ENCODE measurements around the gene NR1I3.
A peak's percentile ranks its signal among the peaks of the same experiment; 100 is the strongest.
"Not testable (repeated sequence)": the region's sequence is repeated elsewhere in the genome, so short reads cannot be mapped to it uniquely, and the experiment has no call there.

NR1I3 gene

GRCh38 chr1:161250829-161251228, 12.8 kb upstream of the NR1I3 start:
- no peak for DNase-seq (ENCODE audit: low spot score)

DNA sequence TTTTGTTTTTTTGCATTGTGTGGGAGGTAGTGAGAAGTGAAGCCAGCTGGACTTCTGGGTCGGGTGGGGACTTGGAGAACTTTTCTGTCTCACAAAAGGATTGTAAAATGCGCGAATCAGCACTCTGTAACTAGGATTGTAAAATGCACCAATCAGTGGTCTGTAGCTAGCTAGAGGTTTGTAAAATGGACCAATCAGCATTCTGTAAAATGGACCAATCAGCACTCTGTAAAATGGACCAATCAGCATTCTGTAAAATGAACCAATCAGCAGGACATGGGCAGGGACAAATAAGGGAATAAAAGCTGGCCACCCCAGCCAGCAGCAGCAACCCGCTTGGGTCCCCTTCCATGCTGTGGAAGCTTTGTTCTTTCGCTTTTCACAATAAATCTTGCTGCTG, 12.1 kb upstream of the NR1I3 start:
- not testable (repeated sequence) for DNase-seq (ENCODE audit: low spot score)

DNA sequence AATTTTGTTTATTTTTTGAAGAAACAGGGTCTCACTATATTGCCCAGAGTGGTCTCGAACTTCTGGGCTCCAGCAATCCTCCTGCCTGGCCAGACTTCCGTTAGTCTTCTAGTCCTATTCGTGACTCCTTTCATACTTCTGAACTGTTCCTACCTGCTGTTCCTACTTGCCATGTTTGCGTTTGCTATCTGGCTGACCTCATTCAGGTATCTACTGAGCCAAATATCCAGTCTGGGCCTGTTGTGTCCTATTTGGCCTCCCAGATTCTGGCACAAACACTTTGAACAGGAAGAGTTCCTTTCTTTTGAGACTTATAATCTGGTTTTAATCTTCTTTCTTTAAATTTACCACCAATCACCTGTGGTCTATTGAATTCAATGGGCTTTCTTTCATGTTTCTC, 6.9 kb upstream of the NR1I3 start:
- no peak for DNase-seq (ENCODE audit: low spot score)

- no peak for DNase-seq (ENCODE audit: low spot score)
These were observed 4.3 kb upstream of the NR1I3 start for GRCh38 chr1:161242313-161242712.

DNA sequence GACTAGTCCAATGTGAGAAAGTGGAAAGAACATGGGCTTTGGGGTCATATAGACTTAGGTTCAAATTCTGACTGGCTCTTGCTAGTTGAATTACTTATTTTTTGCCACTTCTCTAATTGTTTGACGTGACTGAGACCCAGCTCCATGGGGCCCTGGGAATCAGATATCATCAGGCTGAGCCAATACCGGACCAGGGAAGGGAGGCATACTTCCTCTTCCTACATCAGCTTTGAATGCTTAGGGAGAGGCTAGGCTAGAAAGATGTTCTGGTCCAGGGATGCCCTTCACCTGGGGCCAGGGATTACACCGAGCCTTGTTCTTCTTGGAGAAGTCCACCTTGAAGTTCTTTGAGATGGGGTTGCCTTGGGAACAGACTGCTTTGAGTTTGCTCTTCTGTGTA, 3.7 kb upstream of the NR1I3 start:
- no peak for DNase-seq (ENCODE audit: low spot score)

DNA sequence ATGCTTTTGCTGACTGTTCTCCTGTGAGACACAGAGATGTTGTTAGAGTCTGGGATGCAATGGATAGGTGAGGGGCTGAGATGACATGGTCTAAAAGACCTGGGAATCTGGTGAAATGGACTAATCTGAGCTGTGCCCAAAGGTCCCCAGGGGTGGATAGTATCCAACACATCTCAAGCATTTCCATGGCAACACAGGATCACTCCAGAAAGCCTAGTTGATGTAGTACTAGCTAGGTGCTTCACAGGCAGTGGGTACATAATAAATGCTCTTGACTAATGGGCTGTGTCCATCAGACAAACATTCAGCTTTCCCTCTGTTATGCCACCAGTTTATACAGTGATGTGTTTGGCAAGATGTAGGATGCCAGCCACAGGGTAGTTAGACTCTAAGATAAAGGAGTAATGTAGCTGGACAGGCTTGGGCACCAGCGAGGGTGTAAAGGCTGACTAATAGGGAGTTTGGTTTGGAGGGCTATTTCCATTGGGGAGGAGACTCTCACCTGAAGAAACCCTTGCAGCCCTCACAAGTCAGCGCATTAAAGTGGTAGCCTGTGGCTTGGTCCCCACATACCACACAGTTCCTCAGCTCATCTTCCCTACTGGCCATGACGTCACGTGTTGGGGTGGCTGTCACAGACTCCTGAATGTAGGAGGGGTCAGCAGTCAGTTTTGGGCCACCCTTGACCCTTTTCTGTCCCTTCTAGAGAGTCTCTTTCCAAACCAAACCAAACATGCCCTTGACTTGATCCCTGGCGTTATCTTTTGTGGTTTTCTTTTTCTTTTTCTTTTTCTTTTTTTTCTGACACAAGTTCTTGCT, 1.8 kb downstream of the NR1I3 start:
- DNase-seq (ENCODE audit: low spot score) = no peak

- no peak for DNase-seq (ENCODE audit: low spot score)
These were observed 4.9 kb downstream of the NR1I3 start for GRCh38 chr1:161233102-161233501.

GRCh38 chr1:161230762-161231161, 7.2 kb downstream of the NR1I3 start:
- no peak for DNase-seq (ENCODE audit: low spot score)

- no peak for DNase-seq (ENCODE audit: low spot score)
These were observed 8.1 kb downstream of the NR1I3 start for GRCh38 chr1:161229896-161230295.

DNA sequence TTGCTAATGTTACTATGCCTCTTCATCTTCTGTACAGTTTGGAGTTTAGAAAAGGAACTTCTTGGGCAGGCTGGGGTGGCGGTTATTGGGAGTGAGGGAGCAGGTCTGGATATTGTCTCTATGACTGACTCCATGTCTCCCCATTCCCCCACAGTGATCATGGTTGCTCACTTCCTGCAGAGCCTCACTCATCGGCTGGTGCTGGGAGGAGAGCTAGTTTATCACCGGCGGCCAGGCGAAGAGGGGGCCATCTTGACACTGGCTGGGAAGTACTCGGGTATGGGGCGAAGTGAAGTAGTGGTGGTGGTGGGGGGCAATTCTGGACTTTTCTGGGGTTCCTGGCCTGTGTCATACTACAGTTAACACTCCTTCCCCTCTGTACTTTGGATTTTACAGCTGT, 10.0 kb downstream of the NR1I3 start:
- DNase-seq (ENCODE audit: low spot score) = no peak

GRCh38 chr1:161227196-161227871, 10.7 kb downstream of the NR1I3 start:
- peak; percentile 77 for DNase-seq (ENCODE audit: low spot score)

DNA sequence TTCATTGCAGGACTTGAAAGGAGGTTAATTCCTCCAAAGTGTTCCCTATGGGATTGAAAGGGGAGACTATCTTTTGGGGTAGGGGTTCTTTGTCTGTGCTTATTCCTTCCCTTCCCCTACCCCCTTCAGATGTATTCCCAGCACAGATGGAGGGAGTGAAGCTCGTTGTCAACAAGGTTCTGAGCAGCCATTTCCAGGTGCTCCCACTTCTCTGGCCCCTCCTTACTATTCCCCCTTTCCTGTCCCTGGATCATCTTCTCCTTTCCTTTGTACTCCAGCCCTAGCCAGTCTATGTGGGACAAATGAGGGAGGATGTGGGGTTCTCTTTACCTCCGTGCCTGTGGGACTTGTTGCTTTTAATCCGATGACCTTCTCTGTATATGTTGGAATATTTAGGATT, 11.2 kb downstream of the NR1I3 start:
- DNase-seq (ENCODE audit: low spot score) = no peak

GRCh38 chr1:161226320-161226711, 11.7 kb downstream of the NR1I3 start:
- no peak for DNase-seq (ENCODE audit: low spot score)

GRCh38 chr1:161225534-161226319, 12.3 kb downstream of the NR1I3 start, which contains the start of gene TOMM40L:
Gene TOMM40L, plus strand, starts transcription at chr1:161226060. Its CDS starts 430 bp downstream, at chr1:161226490.
- peak; percentile 96 for DNase-seq (ENCODE audit: low spot score)

DNA sequence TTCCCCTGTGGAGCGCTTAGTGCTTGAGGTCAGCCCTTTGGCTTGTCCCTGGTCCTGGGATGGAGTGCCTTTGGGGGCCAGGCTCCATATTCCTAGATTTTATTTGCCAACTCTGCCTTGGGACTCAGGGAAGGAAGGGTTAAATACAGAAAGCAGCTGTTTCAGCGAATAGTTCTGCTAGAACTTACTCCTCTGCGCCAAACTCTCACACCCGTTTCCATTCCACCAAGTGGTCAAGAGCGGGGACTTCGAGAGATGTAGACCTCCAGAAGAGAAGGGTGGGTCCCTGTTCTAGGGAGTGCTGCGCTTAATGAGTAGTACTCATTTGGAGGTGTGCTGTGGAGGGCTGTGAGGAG, 12.8 kb downstream of the NR1I3 start:
- DNase-seq (ENCODE audit: low spot score) = no peak

DNA sequence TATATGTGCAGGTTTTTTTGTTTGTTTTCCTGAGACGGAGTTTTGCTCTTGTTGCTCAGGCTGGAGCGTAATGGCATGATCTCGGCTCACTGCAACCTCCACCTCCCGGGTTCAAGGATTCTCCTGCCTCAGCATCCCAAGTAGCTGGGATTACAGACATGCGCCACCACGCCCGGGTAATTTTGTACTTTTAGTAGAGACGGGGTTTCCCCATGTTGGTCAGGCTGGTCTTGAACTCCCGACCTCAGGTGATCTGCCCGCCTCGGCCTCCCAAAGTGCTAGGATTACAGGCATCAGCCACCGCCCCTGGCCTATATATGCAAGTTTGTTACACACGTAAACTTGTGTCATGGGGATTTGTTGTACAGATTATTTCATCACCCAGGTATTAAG, 13.3 kb downstream of the NR1I3 start:
- not testable (repeated sequence) for DNase-seq (ENCODE audit: low spot score)

- DNase-seq (ENCODE audit: low spot score) = no peak
These were observed 14.0 kb downstream of the NR1I3 start for GRCh38 chr1:161223805-161224694.

DNA sequence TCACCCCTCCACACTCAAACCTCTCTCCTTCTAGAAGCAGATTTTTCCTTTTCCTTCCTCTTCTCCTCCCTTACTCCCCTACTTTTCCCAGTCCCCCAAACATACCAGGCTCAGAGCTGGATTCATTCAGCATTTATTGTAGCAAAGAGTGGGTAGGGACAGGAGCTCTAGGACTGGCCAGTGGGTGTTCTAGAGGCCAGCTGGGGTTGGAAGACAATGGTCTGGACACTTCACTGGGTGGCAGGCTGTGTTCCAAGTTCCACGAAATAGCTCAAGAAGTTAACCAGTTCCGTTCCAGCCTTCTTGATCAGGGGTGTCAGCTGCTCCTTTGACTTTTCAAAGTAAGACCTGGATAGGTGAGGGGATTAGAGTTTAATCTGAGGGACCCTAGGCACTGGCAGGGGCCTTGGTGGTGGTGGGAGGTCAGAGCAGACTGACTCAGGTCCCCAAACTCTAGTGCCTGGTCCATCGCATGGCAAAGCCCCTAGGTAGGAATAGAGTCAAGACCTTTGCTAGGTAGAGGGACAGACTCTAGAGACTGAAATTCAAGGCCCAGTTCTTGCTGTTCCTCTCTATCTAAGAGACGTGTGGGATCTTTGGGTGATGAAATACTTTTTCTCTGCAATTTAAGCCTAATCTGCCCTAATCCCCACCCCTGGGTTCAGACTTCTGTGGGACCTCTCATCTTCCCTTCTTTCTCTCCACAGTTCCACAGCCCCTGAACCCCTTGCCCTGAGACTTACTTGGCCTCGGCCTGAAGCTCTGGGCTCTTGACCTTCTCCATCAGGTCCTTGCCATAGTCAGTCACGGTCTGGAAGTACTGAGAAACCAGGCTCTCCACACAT, 15.6 kb downstream of the NR1I3 start:
- DNase-seq (ENCODE audit: low spot score) = no peak

- no peak for DNase-seq (ENCODE audit: low spot score)
These were observed 18.0 kb downstream of the NR1I3 start for GRCh38 chr1:161220002-161220401.

GRCh38 chr1:161219078-161219892, 18.7 kb downstream of the NR1I3 start:
- no peak for DNase-seq (ENCODE audit: low spot score)
